NOMO-1 treated with DMSO at 0.1 percent for 48 hours (cell line): Measurements from ENCODE around the gene OR2W3.
"Not testable (repeated sequence)": the region's sequence is repeated elsewhere in the genome, so short reads cannot be mapped to it uniquely, and the experiment has no call there.

Source experiments
- DNase-seq: peaks from one replicate; lab custom pipeline; 2025; ENCODE audit not compliant: unreplicated experiment; lab: John Stamatoyannopoulos, UW

The OR2W3 gene

GRCh38 chr1:247914941-247915662 lies 19.7 kb downstream of the OR2W3 start:
- no peak for DNase-seq

GRCh38 chr1:247919952-247920351 lies 24.6 kb downstream of the OR2W3 start, which contains the start of gene OR2T8:
OR2T8 (plus strand) TSS chr1:247920252; CDS start chr1:247921018, 766 bp downstream.
- DNase-seq, result no peak

GRCh38 chr1:247923941-247924340 lies 28.6 kb downstream of the OR2W3 start:
- no peak for DNase-seq

GRCh38 chr1:247924868-247925267 lies 29.5 kb downstream of the OR2W3 start, which contains the start of gene OR2AJ1:
OR2AJ1 (plus strand) TSS chr1:247924889; CDS start chr1:247933769, 8,880 bp downstream.
- no peak for DNase-seq

- DNase-seq, result no peak
Measured at GRCh38 chr1:247933989-247934388, 38.6 kb downstream of the OR2W3 start.

- no peak for DNase-seq
Measured at GRCh38 chr1:247935781-247936180, 40.4 kb downstream of the OR2W3 start.

GRCh38 chr1:247936415-247936814 lies 41.0 kb downstream of the OR2W3 start:
- DNase-seq, result no peak

- not testable (repeated sequence) for DNase-seq
Measured at GRCh38 chr1:247936965-247937734, 41.8 kb downstream of the OR2W3 start.

- DNase-seq, result no peak
Measured at GRCh38 chr1:247942624-247943023, 47.2 kb downstream of the OR2W3 start.
